Immature natural killer cell (primary cell): ENCODE results near the gene ELANE. TPM values are rescaled to one million over a fixed set of nuclear protein-coding genes. Genes with fewer than 3 reads are reported as not detected.

Source experiments
- DNase-seq, 3 donors: peaks; one replicate each; pipeline ENCODE4 v3.0.0; 2022; ENCODE audit warnings: mixed read lengths in 1 of 3
- H3K27ac Mint-ChIP-seq, 6 donors: one replicate each; pipeline ENCODE4 v1.8.0; 2020; ENCODE audit warnings: mixed read lengths in 6 of 6, mild to moderate bottlenecking in 5 of 6, inconsistent platforms in 4 of 6, moderate library complexity in 3 of 6
- H3K27me3 Mint-ChIP-seq, 3 donors: one replicate each; pipeline ENCODE4 v1.8.0; 2020 to 2021; ENCODE audit warnings: low read depth in 3 of 3, mild to moderate bottlenecking in 3 of 3, mixed read lengths in 3 of 3, moderate library complexity in 3 of 3, inconsistent platforms in 1 of 3
- H3K36me3 Mint-ChIP-seq, 3 donors: one replicate each; pipeline ENCODE4 v1.8.0; 2020; ENCODE audit warnings: mixed read lengths in 3 of 3, inconsistent platforms in 2 of 3, mild to moderate bottlenecking in 2 of 3
- H3K4me1 Mint-ChIP-seq, 2 donors: one replicate each; pipeline ENCODE4 v1.8.0; 2020; ENCODE audit warnings: inconsistent platforms in 2 of 2, mild to moderate bottlenecking in 2 of 2, mixed read lengths in 2 of 2, moderate library complexity in 1 of 2
- H3K4me3 Mint-ChIP-seq, 5 donors: one replicate each; pipeline ENCODE4 v1.8.0; 2020; ENCODE audit warnings: mild to moderate bottlenecking in 5 of 5, mixed read lengths in 5 of 5, inconsistent platforms in 3 of 5, moderate library complexity in 3 of 5
- H3K9me3 Mint-ChIP-seq, 6 donors: one replicate each; pipeline ENCODE4 v1.8.0; 2020; ENCODE audit warnings: mild to moderate bottlenecking in 6 of 6, mixed read lengths in 6 of 6, inconsistent platforms in 4 of 6, moderate library complexity in 3 of 6
- polyA plus RNA-seq, 3 donors: library from polyadenylated mRNA; unstranded; fragments of 300-500 nt; fragmentation: Illumina TruSeq; gene quantifications; one replicate each; pipeline ENCODE4 v1.2.3, GENCODE V29; 2021

Gene ELANE
- polyA plus RNA-seq, 3 donors from 2014 or later: not detected

DNA sequence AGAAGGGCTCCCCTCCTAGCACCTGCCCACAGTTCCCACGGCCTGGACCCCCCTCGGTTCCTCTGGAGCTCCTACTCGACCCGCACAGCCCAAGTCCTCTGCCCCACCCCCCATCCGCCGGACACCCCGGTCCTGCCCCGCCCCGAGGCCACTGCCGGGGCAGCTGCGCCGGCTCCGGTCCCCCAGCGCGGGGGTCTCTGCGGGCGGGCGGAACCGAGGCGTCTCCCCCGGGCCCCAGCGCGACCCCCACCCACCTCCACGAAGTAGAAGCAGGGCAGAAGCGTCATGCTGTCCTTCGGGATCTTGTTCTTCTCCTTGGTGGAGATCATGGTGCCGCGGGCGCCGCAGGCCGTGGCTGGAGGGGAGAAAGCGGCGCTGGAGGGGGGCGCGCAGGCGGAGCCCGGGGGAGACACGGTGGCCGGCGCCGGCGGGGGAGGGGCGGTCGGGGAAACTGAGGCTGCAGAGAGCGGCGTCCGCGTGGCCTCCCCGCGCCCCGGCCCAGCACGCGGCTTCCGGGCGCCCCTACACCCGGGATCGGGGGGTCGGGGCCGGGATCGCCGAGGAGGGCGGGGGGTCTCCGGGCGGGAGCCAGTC lies 30.8 kb upstream of the ELANE start:
- Mint-ChIP-seq H3K36me3 (peaks cover 3 to 6% (median 5%) of the 10 kb centered on the region in 3 donors), H3K9me3 (peaks cover 0 to 2% (median 0%) of the 10 kb centered on the region in 6 donors), H3K27ac (no peak overlapping the region), H3K4me3 (no peak overlapping the region), H3K4me1 (no peaks in the 10 kb centered on the region), H3K27me3 (peaks cover 6 to 7% (median 7%) of the 10 kb centered on the region in 3 donors)
- DNase-seq: no peak

DNA sequence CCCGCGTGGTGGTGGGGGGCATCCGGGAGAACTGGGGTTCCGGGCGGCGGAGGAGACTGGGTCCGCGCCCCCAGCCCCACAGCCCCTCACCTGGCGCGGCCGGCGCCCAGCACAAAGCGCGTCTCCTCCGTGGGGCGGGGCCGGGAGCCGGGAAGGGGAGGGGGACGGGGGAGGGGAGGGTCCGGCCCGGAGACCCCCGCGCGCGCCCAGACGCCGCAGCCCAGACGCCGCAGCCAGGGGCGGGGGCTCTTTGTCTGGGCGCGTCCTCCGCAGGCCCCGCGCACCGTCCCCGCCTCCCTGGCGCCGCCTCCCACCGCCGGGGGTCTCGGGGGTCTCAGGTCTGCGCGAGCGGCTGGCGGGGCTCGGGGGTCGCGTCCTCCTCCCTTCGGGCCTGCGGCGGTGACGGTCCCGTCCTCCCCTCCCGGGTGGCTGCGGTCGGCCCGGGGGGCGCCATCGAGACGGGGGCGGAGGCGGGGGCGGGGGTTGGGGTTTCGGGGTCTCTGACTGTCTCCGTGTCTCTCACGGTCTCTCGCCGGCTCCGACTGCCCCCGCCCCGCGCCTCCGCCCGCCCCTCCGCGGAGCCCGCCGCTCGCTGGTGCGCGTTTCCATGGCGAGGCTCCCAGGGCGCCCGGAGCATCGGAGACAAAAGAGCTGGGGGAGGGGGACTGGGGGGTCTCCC lies 30.1 kb upstream of the ELANE start, which contains the start of gene PLPPR3:
PLPPR3 (minus strand) TSS at position 131 of the 679 bp plus-strand sequence. CDS start 396 bp downstream, outside the sequence.
- peaks cover 5 to 7% (median 6%) of the 10 kb centered on the region in 3 donors for H3K27me3 Mint-ChIP-seq
- no peak within 1 kb of the TSS for H3K27ac Mint-ChIP-seq
- no peaks in the 10 kb centered on the region for H3K36me3 Mint-ChIP-seq
- no peaks in the 10 kb centered on the region for H3K4me1 Mint-ChIP-seq
- H3K4me3 Mint-ChIP-seq: peak within 1 kb of the TSS in 1 of 5 donors; percentile 30
- no peak for DNase-seq
- peaks cover 0 to 2% (median 0%) of the 10 kb centered on the region in 6 donors for H3K9me3 Mint-ChIP-seq

DNA sequence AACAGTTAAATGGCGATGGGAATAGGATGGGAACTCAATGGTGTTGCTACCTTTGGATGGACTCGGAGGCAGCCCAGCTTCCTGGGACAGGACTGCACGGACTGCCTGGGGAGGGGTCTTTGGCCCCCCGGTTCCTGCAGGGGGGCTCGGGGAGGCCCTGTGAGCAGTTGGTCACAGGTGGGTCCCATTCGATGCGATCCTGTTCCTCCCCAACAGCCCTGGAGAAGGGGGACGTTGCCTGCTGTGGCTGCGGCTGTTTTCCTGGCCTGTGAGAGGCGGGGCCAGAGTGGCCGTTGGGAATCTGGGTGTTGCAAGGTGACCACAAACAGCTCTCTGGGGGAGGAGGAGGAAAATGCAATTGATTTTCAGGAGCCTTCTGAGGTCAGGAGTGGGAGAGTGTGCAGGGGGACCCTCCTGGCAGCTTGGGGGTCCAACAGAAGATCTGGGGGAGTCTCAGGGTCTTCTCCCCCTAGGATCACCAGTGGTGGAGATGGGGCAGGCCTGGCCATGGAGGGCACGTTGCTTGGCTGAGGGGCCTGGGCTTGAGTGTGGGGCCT lies 28.5 kb upstream of the ELANE start:
- H3K36me3 Mint-ChIP-seq: no peaks in the 10 kb centered on the region
- H3K4me1 Mint-ChIP-seq: no peaks in the 10 kb centered on the region
- no peak overlapping the region for H3K27ac Mint-ChIP-seq
- no peaks in the 10 kb centered on the region for H3K9me3 Mint-ChIP-seq
- no peak overlapping the region for H3K4me3 Mint-ChIP-seq
- no peak for DNase-seq
- H3K27me3 Mint-ChIP-seq: peaks cover 0 to 7% (median 6%) of the 10 kb centered on the region in 3 donors

DNA sequence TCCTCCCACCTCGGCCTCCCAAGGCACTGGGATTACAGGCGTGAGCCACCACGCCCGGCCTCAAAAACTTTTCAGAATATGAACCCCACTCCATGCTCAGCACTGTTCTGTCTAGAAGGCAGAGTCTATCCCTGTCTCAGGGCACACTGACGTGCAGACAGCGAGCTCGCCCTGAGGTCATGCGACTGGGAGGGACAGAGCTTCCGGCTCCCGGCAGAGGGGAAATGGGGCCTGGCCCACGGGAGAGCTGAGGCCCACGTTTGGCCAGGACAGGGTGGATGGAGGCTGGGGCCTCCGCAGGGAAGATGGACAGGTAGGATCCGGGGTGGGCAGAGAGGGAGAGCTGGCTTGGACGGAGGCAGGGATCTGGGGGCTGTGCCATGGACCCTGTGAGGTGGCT lies 27.2 kb upstream of the ELANE start:
- peaks cover 1 to 9% (median 6%) of the 10 kb centered on the region in 3 donors for H3K27me3 Mint-ChIP-seq
- H3K4me3 Mint-ChIP-seq: no peak overlapping the region
- H3K36me3 Mint-ChIP-seq: no peaks in the 10 kb centered on the region
- no peaks in the 10 kb centered on the region for H3K9me3 Mint-ChIP-seq
- no peak overlapping the region for H3K27ac Mint-ChIP-seq
- DNase-seq: no peak
- H3K4me1 Mint-ChIP-seq: no peaks in the 10 kb centered on the region

DNA sequence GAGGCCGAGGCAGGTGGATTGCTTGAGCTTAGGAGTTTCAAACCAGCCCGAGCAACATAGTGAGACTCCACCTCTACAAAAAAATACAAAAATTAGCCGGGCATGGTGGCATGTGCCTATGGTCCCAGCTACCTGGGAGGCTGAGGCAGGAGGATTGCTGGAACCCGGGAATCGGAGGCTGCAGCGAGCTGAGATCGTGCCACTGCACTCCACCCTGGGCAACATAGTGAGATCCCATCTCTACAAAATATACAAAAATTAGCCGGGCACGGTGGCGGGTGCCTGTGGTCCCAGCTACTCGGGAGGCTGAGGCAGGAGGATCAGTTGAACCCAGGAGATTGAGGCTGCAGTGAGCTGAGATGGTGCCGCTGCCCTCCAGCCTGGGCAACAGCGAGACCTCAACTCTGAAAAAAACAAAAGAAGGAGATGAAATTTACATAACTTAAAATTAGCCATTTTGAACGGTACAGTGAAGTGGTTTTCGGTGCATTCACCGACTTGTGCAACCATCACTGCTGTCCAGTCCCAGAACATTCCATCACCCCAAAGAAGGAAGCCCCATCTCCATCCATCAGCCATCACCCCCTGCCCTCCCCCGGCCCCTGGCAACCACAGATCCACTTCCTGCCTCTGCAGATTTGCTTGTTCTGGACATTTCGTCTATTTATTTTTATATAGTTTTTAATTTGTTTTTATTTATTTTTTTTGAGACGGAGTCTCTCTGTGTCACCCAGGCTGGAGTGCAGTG lies 26.0 kb upstream of the ELANE start:
- Mint-ChIP-seq H3K27me3 (peaks cover 0 to 6% (median 1%) of the 10 kb centered on the region in 3 donors), H3K27ac (no peak overlapping the region), H3K4me1 (no peaks in the 10 kb centered on the region), H3K36me3 (no peaks in the 10 kb centered on the region), H3K4me3 (no peak overlapping the region), H3K9me3 (no peaks in the 10 kb centered on the region)
- no peak for DNase-seq

DNA sequence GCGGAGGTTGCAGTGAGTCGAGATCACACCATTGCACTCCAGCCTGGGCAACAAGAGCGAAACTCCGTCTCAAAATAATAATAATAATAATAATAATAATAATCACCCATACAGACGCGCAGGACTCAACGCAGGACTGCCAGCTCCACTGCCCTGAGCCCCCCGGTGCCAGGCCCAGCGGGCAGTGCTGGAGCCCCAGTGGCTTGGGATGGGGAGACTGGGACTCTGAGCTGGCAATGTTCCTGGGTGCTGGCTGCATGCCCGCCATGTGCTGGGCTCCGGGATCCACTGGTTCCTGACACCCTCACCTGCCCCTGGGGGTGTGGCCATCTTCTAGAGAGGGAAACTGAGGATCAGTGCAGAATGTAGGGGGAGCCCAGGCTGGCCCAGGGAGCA lies 24.8 kb upstream of the ELANE start:
- H3K4me1 Mint-ChIP-seq: no peaks in the 10 kb centered on the region
- no peak overlapping the region for H3K27ac Mint-ChIP-seq
- peaks cover 0 to 6% (median 1%) of the 10 kb centered on the region in 3 donors for H3K27me3 Mint-ChIP-seq
- no peaks in the 10 kb centered on the region for H3K9me3 Mint-ChIP-seq
- H3K36me3 Mint-ChIP-seq: no peaks in the 10 kb centered on the region
- DNase-seq: no peak
- no peak overlapping the region for H3K4me3 Mint-ChIP-seq

DNA sequence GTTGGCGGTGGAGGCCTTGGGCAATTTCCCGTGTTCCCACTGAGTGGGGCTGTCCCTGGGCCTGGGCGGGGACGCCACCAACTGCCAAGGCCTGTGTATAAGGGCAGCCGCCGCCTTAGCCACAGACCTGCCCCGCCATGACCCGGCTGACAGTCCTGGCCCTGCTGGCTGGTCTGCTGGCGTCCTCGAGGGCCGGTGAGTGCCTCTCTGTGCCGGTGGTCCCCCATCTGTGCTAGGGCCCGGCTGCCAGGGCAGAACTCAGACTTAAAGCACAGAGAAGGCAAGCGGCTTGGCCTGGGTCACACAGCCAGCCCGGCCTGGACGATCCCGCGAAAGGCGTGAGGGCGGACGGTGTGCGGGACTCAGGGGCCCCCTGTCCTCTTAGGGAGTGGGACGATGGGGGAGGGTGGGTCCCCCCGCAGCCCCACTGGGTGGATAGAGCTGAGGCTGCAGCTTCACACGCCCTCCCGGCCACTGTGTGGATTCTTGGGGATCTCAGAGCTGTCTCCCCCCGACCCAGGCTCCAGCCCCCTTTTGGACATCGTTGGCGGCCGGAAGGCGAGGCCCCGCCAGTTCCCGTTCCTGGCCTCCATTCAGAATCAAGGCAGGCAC lies 24.3 kb upstream of the ELANE start, which contains the start of gene AZU1:
AZU1 (plus strand) TSS at position 128 of the 612 bp plus-strand sequence; CDS start at position 138, 10 bp downstream.
- no peak for DNase-seq
- peaks cover 0 to 6% (median 1%) of the 10 kb centered on the region in 3 donors for H3K27me3 Mint-ChIP-seq
- H3K27ac Mint-ChIP-seq: no peak within 1 kb of the TSS
- no peak within 1 kb of the TSS for H3K4me3 Mint-ChIP-seq
- no peaks in the 10 kb centered on the region for H3K36me3 Mint-ChIP-seq
- H3K9me3 Mint-ChIP-seq: no peaks in the 10 kb centered on the region
- H3K4me1 Mint-ChIP-seq: no peaks in the 10 kb centered on the region

DNA sequence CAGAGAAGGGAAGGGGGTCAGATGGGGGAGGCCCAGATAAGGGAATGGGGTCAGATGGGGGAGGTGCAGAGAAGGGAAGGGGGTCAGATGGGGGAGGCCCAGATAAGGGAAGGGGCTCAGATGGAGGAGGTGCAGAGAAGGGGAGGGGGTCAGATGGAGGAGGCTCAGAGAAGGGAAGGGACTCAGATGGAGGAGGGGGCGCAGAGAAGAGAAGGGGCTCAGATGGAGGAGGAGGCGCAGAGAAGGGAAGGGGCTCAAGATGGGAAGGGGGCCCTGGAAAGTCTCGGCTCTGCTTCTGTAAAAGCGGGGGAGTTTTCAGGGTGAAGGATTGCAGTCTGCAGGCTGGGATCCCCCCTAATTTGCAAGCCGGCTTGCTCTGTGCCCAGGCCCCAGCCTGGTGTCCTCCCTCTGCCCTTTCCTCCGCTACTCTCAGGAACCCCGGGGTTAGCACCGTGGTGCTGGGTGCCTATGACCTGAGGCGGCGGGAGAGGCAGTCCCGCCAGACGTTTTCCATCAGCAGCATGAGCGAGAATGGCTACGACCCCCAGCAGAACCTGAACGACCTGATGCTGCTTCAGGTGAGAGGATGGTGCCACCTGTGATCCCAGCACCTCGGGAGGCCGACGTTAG lies 22.9 kb upstream of the ELANE start:
- no peak overlapping the region for H3K4me3 Mint-ChIP-seq
- no peak for DNase-seq
- H3K27me3 Mint-ChIP-seq: peaks cover 0 to 3% (median 1%) of the 10 kb centered on the region in 3 donors
- H3K36me3 Mint-ChIP-seq: no peaks in the 10 kb centered on the region
- H3K4me1 Mint-ChIP-seq: no peaks in the 10 kb centered on the region
- no peak overlapping the region for H3K27ac Mint-ChIP-seq
- no peaks in the 10 kb centered on the region for H3K9me3 Mint-ChIP-seq

DNA sequence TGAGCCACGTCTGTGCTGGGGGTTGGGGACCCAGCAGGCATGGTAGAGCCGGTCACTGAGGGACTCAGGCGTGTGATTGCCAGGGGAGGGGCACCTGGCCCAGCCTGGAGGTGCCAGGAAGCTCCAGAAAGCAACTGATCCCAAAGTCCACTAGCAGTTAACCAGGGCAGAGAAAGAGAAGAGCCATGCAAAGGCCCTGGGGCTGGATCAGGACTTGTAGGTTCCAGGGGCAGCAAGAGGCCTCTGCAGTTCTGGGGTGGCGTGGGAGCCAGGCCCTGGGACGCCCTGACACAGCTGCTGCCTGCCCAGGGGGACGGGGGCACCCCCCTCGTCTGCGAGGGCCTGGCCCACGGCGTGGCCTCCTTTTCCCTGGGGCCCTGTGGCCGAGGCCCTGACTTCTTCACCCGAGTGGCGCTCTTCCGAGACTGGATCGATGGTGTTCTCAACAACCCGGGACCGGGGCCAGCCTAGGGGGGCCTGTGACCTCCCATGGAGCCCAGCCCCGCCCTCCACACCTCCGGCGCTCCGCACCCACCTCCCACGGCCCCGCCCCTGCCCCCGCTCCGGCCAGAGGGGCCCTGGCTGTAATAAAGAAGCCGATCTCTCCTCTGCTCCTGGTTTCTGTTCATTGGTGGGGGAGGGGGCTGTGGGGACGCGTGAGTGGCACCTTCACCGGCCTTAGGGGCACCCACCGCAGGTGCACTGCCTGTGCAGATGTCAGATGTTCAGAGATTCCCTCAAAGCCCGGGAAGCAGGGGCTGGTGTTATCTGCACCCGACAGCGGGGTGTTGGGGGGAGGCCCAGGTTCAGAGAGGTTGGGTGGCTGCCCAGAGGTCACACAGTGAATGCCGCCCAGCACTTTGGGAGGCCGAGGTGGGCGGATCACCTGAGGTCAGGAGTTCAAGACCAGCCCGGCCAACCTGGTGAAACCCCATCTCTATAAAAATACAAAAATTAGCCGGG lies 20.4 kb upstream of the ELANE start:
- H3K9me3 Mint-ChIP-seq: no peaks in the 10 kb centered on the region
- H3K27ac Mint-ChIP-seq: no peak overlapping the region
- no peaks in the 10 kb centered on the region for H3K36me3 Mint-ChIP-seq
- peaks cover 1 to 3% (median 3%) of the 10 kb centered on the region in 3 donors for H3K27me3 Mint-ChIP-seq
- H3K4me3 Mint-ChIP-seq: no peak overlapping the region
- no peaks in the 10 kb centered on the region for H3K4me1 Mint-ChIP-seq
- no peak for DNase-seq

DNA sequence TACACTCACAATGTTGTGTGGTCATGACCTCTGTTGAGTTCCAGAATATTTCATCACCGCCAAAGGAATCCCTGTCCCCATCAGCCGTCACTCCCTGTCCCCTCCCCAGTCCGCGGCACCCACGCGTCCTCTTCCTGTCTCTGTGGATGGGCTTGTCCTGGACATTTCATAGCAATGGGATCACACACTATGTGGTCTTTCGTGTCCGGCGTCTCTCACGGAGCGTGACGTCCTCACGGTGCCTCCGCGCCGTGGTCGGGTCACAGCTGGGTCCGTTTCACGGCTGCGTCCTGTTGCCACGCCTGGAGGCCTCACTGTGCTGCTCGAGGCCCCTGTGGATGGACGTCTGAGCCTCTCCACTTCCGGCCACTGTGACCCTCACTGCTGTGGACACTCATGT lies 17.9 kb upstream of the ELANE start:
- Mint-ChIP-seq H3K4me1 (no peaks in the 10 kb centered on the region), H3K4me3 (no peak overlapping the region), H3K36me3 (no peaks in the 10 kb centered on the region), H3K27me3 (peaks cover 3 to 5% (median 5%) of the 10 kb centered on the region in 3 donors), H3K27ac (no peak overlapping the region), H3K9me3 (no peaks in the 10 kb centered on the region)
- no peak for DNase-seq

DNA sequence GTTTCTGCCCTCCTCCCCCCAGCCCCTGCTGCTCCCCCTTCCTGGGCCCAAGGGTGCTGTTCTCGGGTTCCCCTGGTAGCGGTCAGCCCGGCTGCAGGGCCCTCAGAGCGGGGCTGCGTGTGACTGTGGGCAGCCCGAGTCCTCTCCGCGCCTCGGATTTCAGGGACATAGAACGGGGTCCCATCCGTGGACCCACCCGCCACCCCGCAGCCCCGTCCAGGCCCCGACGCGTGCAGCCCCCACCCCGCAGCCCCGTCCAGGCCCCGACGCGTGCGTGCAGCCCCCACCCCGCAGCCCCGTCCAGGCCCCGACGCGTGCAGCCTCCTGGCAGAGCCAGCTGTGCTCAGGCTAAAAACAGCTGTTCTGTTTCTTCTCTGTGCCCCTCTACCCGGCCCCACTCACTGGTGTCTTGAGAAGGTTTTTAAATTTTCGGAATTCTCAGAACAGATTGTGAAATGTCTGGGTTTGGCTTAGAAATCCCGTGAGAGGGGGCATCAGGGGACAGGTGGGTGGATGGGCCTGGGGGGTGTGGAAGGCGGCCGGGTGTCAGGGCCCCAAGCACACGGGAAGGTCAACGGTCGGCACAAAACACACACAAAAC lies 16.8 kb upstream of the ELANE start:
- Mint-ChIP-seq H3K4me3 (no peak overlapping the region), H3K4me1 (no peaks in the 10 kb centered on the region), H3K9me3 (no peaks in the 10 kb centered on the region), H3K27me3 (peaks cover 1 to 5% (median 4%) of the 10 kb centered on the region in 3 donors), H3K27ac (no peak overlapping the region), H3K36me3 (no peaks in the 10 kb centered on the region)
- no peak for DNase-seq
